GM21515 (cell line): Measurements from ENCODE around the gene PDE3A.

Experiments
- ATAC-seq: cut with Tn5 transposase; IDR thresholded peaks from one replicate; pipeline ENCODE4 v1.9.1; 2021; ENCODE audit not compliant: unreplicated experiment

PDE3A gene

GRCh38 chr12:20453756-20454310, 85.5 kb downstream of the PDE3A start:
- no peak for ATAC-seq

- ATAC-seq, result no peak
These were observed 86.8 kb downstream of the PDE3A start for GRCh38 chr12:20455001-20455706.

DNA sequence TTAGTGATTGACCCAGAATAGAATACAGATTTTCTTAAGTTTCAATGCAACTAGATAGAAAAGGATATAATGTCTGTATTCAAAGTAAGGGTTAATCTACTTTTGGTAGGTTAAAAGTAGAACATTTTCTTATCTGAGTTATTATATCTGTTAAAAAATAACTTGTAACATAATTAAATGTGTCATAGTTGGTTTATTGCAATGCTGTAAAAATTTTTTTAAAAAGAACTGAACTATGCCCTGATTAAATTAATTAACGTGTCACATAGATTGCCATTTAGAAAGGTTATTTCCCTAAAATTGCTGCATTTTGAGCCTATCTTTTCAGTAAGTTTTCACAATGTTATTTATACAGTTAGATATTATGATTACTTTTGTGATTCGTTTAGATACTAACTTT, 89.2 kb downstream of the PDE3A start:
- ATAC-seq, result no peak

- no peak for ATAC-seq
These were observed 89.7 kb downstream of the PDE3A start for GRCh38 chr12:20458011-20458410.

DNA sequence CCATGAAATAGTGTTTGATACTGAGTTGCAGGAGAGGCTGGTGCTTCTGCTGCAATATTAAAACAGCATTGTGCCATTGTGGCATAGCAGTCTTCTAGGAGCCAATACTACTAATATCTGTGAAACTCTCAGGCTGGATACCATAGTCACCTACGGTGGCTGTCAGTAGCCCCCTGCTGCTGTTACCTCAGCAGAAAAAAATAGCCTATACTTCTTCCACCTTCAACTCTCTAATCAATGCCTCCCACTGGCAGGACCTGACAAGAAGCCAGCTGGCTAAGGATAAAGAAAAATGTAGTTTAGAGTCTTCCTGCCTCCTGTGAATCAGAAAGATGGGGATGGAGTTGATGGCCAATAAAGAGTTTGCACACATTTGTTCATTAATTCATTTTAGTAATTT, 91.6 kb downstream of the PDE3A start:
- ATAC-seq, result no peak

GRCh38 chr12:20460956-20461355, 92.6 kb downstream of the PDE3A start:
- ATAC-seq, result no peak

- ATAC-seq, result no peak
These were observed 95.7 kb downstream of the PDE3A start for GRCh38 chr12:20463913-20464524.

DNA sequence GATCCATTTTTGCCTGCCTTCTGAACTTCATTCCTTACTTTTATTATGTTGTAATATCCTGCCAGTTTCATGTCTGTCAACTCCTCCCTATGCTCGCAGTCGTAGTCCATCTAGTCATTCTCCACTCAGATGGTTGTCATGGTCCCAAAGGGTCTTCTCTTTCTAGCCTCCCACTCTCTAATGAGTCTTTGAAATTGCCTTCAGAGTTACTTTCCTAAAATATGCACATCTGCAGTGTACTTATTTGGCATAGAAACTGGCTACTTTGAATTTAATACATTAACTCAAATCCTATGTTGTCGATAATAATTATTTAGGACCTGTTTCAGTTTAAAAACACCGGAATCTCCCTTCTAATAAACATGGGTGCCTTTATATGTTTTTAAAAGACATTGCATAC, 101.0 kb downstream of the PDE3A start:
- ATAC-seq, result no peak

DNA sequence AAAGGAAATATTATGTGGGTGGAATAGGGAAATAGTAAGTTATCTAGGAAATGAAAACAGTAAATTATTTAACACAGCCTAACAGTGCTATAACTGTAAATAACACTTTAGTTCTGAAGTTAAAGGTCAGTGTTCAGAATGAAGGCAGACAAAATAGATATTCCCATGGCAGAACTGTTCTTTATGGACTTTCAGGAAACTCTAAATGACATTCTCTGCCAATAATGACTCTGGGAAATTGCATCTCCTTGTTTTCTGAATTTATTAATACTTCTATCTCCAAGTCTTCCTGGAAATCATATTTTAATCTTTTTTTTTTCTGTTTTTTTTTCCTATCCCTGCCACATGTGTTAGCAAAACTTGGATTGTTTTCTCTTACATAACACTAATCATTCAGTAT, 101.4 kb downstream of the PDE3A start:
- no peak for ATAC-seq

GRCh38 chr12:20472102-20472782, 103.9 kb downstream of the PDE3A start:
- ATAC-seq, result no peak

DNA sequence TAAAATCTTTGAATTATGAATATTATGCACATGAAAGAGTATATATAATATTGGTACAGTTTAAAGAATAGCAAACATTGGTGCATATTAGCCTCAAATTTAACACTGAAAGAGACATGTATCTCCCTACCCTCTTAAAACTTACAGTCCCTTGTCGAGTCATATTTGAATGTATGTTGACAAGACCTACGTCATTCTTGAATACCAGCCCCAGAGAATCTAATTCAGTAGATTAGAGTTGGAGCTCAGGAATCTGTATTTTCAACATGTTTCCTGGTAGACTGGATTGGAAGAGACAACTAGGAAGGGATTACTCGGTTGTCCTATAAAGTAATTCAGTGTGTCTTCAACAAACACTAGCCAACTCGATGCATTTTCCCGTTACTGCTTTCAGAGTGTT, 104.8 kb downstream of the PDE3A start:
- ATAC-seq, result no peak

DNA sequence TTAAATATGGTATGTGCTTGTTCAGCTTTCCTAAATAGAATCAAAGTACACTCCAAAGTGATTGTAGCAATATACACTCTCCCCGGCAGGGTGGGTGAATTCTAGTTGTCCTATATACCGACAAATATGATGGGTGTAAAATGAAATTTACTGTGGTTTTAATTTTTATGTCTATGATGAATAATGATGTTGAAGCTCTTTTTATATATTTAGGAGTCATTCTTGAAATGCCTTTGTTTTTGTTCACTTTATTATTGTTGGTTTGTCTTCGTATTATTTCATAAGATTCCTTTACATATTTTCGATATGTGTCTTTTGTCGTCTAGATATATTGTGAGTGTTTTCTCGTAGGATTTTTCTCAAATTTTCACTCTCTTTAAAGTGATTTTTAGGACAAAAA, 105.7 kb downstream of the PDE3A start:
- ATAC-seq, result no peak

DNA sequence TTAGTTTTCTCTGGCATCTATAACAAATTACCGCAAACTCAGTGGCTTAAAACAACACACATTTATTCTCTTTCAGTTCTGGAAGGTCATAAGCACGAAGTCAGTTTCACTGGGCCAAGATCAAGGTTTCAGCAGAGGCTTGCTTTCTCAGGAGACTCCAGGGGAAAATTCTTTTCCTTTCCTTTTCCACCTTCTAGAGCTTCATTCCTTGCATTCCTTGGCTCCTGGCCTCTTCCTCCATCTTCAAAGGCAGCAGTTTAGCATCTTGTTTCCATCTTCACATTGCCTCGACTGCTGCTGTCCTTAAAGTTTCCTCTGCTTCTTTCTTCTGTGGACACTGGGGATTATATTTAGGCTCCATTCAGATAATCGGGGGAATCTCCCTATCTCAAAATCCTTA, 106.1 kb downstream of the PDE3A start:
- ATAC-seq, result no peak

DNA sequence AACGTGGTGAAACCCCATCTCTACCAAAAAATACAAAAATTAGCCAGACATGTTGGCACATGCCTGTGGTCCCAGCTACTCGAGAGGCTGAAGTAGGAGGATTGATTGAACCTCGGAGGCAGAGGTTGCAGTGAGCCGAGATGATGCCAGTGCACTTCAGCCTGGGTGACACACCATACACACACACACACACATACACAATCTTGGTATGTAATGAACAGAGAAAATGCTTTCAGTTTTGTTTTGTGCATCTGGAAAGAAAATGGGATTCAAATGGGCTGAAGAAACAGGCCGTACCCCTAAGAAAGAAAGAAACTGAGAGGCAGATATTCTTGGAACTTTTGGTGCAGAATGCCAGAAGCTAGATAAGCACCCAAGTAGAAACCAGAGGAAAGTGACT, 107.2 kb downstream of the PDE3A start:
- no peak for ATAC-seq

GRCh38 chr12:20476551-20476950, 108.2 kb downstream of the PDE3A start:
- ATAC-seq, result no peak

DNA sequence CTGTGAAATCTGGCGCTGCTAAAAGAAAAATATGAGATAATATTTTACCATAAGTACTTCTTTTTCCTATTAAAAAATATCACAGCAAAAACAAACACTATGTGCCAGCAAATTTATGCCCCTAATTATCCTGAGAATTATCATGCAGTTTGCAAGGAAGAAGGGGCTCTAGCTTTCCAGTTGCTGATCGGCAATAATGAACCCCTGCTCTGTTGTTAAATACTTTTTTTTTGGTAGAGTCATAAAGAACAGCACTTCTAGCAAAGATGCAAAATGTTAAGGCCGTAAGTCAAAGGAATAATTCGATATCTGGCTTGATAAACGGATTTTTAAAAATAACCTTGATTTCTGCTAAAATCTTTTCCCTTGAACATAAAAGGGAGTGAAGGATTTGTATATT, 108.9 kb downstream of the PDE3A start:
- no peak for ATAC-seq

DNA sequence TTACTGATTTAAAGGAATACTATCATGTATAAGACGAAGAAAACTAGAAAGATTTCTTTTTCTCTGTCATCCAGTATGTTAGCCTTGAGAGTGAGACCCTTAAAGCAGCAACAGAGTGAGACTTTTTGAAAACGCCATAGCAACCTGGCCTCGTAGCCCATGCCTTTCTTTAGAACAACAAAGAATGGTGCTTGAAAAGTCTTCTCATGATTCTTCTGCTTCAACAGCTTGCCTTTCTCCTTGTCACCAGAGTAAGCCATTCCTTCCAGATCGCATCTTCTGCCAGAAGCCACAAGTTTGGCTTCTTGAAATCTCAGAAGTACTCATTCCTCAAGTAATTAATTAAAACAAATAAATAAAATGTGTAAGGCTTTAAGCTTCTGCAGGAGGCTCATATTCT, 109.3 kb downstream of the PDE3A start:
- ATAC-seq, result no peak

GRCh38 chr12:20482491-20483054, 114.2 kb downstream of the PDE3A start:
- ATAC-seq, result no peak

DNA sequence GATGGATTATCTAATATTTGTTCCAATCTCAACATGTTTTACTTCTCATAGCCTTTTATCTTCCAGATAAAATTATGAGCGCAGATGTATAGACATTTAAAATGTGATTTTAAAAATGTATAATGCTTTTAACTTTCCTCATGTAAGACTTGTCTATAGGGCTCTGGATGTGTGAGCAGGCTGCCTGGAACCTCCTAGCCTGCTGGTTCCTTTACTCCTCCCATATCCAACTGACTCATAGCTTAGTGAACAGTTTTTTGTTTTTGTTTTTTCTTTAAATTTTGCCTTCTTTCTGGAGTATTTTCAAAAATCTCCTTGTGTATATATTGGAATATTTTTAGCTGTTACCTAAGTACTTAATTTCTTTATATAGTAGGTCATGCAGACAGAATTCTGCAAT, 115.4 kb downstream of the PDE3A start:
- no peak for ATAC-seq

DNA sequence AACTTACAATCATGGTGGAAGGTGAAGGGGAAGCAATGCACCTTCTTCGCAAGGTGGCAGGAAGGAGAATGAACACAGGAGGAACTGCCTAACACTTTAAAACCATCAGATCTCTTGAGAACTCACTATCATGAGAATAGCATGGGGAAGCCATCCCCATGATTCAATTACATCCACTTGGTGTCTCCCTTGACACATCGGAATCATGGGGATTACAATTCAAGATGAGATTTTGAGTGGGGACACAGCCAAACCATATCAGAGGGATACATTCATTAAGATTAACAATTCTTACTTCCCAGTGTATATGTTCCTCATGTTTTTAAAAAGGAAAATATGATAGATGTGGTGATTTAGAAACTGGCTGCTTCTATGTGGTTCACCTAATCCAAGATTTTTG, 117.9 kb downstream of the PDE3A start:
- no peak for ATAC-seq

GRCh38 chr12:20487519-20487918, 119.2 kb downstream of the PDE3A start:
- no peak for ATAC-seq

GRCh38 chr12:20489645-20490044, 121.3 kb downstream of the PDE3A start:
- no peak for ATAC-seq
